Suprapubic skin (tissue), 4 donors: ENCODE results near the gene DNMT3A. TPM values are rescaled to one million over a fixed set of nuclear protein-coding genes. Genes with fewer than 3 reads are reported as not detected.
A peak's percentile ranks its signal among the peaks of the same experiment; 100 is the strongest.

Experiments
- DNase-seq, 2 donors: peaks; one replicate each; pipeline ENCODE4 v3.0.0-alpha.2; 2019; ENCODE audit warnings: low spot score in 2 of 2
- H3K27ac ChIP-seq: fragments of 200-600 bp; sonication (generic); one replicate; pipeline ENCODE4 v1.5.1; 2019
- H3K27me3 ChIP-seq: fragments of 200-600 bp; sonication (generic); one replicate; pipeline ENCODE4 v1.5.1; 2019
- H3K36me3 ChIP-seq: fragments of 200-600 bp; sonication (generic); one replicate; pipeline ENCODE4 v1.5.1; 2019
- H3K4me1 ChIP-seq: fragments of 200-600 bp; sonication (generic); one replicate; pipeline ENCODE4 v1.5.1; 2019
- H3K4me3 ChIP-seq: fragments of 200-600 bp; sonication (generic); one replicate; pipeline ENCODE4 v1.5.1; 2019; ENCODE audit warnings: mild to moderate bottlenecking
- H3K9me3 ChIP-seq: fragments of 200-600 bp; sonication (generic); one replicate; pipeline ENCODE4 v1.5.1; 2019
- EP300 ChIP-seq: sonication (generic); formaldehyde crosslinking; IDR thresholded peaks from one replicate; pipeline ENCODE4 v1.6.1; 2017; ENCODE audit warnings: antibody characterized with exemption
- POLR2A ChIP-seq, 2 donors: fragments of 450-650 bp; IDR thresholded peaks; one replicate each; pipeline ENCODE4 v1.6.1; 2017; ENCODE audit warnings: antibody characterized with exemption in 2 of 2, mild to moderate bottlenecking in 2 of 2, moderate library complexity in 2 of 2
- POLR2AphosphoS5 ChIP-seq, 3 donors: sonication (generic); formaldehyde crosslinking; IDR thresholded peaks; one replicate each; pipeline ENCODE4 v1.6.1; 2017; ENCODE audit warnings: antibody characterized with exemption in 3 of 3
- WGBS: methylation state at CpG from one replicate; pipeline ENCODE4 v1.1.5; 2018; 5-methylcytosine and 5-hydroxymethylcytosine counted together
- total RNA-seq, 4 donors: library from RNA; depleted of rRNA; stranded (reverse); fragments of >200 nt; gene quantifications; one replicate each; pipeline ENCODE4 v1.1.0, GENCODE V29; 2016
- TF ChIP-seq, protein P1 (sequence below), 2 donors: fragments of 200-600 bp in 1 of 2; fragments of 450-650 bp in 1 of 2; sonication (generic) in 1 of 2; IDR thresholded peaks; one replicate each; pipeline ENCODE4 v1.5.1; 2016 to 2019; ENCODE audit warnings: antibody characterized with exemption in 2 of 2, mild to moderate bottlenecking in 1 of 2, moderate library complexity in 1 of 2

The DNMT3A gene
- total RNA-seq, 4 donors from 2014 or later = 4.0 to 12.8 (median 9.5) TPM

DNA sequence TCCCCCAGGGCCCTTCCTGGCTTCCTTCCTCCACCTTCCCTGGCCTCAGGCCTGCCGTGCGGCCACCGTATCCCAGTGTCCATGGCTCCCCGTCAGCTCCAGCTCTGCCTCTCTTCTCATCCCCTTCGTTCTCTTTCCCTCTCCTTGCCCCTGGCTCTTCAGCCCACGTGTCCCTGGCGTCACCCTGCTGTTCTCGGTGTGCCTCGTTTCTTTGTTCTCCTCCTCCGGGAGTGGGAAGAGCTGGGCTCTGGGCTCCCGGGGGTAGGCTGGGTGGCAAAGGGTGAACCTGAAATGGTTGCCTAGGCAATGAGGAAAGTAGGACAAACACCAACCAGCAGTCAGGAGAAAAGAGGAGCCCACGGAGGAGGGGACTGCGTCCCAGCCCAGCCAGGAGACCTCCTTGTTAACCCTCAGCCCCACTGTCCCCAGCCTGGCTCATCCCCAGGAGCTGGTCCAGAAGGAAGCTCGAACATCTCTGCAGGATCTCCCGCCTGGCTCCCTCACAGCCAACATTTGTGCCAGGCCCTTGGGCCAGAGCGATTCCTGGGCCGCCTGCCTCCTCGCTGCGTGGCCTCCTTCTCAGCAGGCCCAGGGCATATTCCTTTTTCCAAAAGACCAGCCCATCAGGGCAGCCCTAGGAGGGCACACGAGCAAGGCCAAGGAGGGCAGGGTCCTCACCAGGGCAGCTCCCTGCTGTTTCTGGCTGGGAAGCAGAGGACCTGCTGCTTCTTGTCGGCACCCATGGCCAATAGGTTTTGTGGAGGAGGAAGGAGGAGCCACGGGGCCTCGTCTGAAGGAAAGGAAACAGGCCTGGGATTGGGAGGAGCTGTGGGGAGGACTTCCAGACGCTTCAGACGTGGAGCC is 30.9 kb upstream of the DNMT3A start:
- no peak overlapping the region for H3K4me3 ChIP-seq
- H3K27ac ChIP-seq = no peak overlapping the region
- DNase-seq = no peak
- no peaks in the 10 kb centered on the region for H3K9me3 ChIP-seq
- peaks cover 29% of the 10 kb centered on the region for H3K4me1 ChIP-seq
- H3K27me3 ChIP-seq = no peaks in the 10 kb centered on the region
- H3K36me3 ChIP-seq = no peaks in the 10 kb centered on the region
- TF ChIP-seq POLR2AphosphoS5 (IDR thresholded peaks at IDR 0.05) = no peak
- TF ChIP-seq POLR2A (IDR thresholded peaks at IDR 0.05) = no peak
- TF ChIP-seq, protein P1, sequence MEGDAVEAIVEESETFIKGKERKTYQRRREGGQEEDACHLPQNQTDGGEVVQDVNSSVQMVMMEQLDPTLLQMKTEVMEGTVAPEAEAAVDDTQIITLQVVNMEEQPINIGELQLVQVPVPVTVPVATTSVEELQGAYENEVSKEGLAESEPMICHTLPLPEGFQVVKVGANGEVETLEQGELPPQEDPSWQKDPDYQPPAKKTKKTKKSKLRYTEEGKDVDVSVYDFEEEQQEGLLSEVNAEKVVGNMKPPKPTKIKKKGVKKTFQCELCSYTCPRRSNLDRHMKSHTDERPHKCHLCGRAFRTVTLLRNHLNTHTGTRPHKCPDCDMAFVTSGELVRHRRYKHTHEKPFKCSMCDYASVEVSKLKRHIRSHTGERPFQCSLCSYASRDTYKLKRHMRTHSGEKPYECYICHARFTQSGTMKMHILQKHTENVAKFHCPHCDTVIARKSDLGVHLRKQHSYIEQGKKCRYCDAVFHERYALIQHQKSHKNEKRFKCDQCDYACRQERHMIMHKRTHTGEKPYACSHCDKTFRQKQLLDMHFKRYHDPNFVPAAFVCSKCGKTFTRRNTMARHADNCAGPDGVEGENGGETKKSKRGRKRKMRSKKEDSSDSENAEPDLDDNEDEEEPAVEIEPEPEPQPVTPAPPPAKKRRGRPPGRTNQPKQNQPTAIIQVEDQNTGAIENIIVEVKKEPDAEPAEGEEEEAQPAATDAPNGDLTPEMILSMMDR (IDR thresholded peaks at IDR 0.05) = no peak
- no peak for TF ChIP-seq EP300
- 58% methylated on average over 25 of the region's 25 CpGs for WGBS

DNA sequence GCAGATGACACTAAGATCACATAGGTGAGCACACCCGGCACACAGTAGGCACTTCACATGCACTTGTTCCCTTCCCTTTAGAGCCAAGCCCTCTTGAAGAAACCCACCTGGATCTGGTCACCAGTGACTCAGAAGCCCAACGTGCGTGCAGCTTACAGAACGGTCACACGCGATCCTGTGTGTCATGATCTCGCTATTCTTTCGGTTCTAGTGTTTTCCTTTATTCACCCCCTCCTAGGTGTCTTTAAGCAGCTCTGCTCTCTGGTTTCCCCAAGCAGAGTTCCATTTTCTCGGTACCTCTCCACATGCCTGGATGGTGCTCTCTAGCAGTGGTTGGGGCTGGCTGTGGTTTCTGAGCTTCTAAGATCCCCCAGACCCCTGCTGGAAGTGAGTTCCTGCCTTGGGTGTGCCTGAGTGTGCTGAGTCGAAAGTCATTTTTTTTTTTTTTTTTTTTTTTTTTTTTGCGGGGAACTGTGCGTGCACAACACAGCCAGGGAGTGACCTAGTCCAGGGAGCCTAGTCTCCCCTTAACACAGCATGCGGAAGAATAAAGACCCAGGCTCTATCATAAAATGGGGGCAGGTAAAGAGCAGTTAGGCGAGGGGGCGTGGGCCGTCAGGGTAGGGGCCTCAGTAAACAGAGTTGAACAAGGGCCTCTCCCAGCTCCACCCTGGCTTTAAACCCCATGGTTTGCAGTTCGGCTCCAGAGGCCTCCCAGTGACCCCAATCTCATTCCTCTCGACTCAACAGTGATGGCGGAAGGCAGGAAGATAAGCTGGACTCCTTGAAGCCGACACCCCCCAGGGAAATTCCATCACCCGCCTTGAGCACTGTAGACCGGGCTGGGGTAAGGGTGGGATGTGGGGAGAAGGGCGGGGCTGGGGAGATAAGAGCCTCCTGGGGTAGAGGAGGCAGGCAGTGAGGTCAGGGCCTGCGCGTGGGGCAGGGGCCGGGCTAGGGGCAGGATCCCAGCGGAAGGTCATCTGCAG is 29.8 kb upstream of the DNMT3A start:
- DNase-seq = no peak
- WGBS = 92% methylated on average over 27 of the region's 27 CpGs

DNA sequence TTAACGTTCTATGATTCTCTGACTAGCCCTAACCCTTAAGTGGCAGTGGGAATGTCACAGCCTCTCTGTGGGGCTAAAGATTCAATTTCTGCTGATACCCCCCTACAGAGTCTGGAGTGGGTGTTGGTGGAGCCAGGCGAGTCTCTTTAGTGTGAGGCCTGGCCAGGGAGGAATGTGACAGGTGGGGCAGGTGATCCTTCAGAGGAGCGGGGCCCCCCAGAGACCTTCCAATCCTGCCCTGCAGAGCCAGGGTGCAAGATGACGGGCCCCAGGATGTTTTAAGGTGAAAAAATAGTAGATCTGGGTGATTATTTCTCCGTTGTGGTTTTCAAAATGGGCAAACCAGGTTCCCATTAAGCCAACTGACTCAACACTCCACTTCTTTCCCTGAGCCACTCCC is 28.2 kb upstream of the DNMT3A start:
- H3K27me3 ChIP-seq = no peaks in the 10 kb centered on the region
- no peaks in the 10 kb centered on the region for H3K9me3 ChIP-seq
- no peak overlapping the region for H3K4me3 ChIP-seq
- H3K36me3 ChIP-seq = no peaks in the 10 kb centered on the region
- WGBS = 80% methylated on average over 5 of the region's 5 CpGs
- peaks cover 18% of the 10 kb centered on the region for H3K4me1 ChIP-seq
- TF ChIP-seq, protein P1 (IDR thresholded peaks at IDR 0.05) = no peak
- TF ChIP-seq POLR2AphosphoS5 (IDR thresholded peaks at IDR 0.05) = no peak
- no peak for TF ChIP-seq EP300
- TF ChIP-seq POLR2A (IDR thresholded peaks at IDR 0.05) = no peak
- no peak overlapping the region for H3K27ac ChIP-seq
- DNase-seq = peak in 1 of 2 donors; percentile 32

More for the DNA sequence above, 29.8 kb upstream of the DNMT3A start:
- Histone ChIP-seq H3K4me1 (peaks cover 18% of the 10 kb centered on the region), H3K27me3 (no peaks in the 10 kb centered on the region), H3K9me3 (no peaks in the 10 kb centered on the region), H3K4me3 (no peak overlapping the region), H3K36me3 (no peaks in the 10 kb centered on the region), H3K27ac (no peak overlapping the region)
- TF ChIP-seq, protein P1 (IDR thresholded peaks at IDR 0.05) = no peak
- no peak for TF ChIP-seq POLR2A (IDR thresholded peaks at IDR 0.05)
- TF ChIP-seq POLR2AphosphoS5 (IDR thresholded peaks at IDR 0.05) = no peak
- no peak for TF ChIP-seq EP300

DNA sequence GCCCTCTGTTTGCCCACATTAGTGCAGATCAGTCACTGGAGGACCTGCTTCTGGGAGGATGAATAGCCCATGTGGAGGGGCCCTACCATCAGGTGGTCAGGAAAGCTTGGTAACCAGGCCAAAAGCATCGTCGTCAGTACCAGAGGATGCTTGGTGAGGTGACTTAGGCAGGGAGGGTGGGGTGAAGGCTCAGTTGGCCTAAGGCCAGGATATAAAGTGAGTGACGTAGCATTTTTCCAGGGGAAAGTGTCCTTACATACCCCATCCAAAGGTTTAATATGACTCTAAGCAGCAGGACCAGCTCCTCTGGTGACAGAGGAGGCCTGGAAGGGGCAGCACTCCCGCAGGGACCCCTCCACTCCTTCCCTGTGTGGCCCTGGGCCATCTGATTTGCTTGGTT is 27.7 kb upstream of the DNMT3A start:
- Histone ChIP-seq H3K27me3 (no peaks in the 10 kb centered on the region), H3K9me3 (no peaks in the 10 kb centered on the region), H3K4me3 (no peak overlapping the region), H3K4me1 (peaks cover 21% of the 10 kb centered on the region), H3K36me3 (no peaks in the 10 kb centered on the region), H3K27ac (no peak overlapping the region)
- DNase-seq = peak; percentile 29 to 31
- TF ChIP-seq POLR2AphosphoS5 (IDR thresholded peaks at IDR 0.05) = no peak
- no peak for TF ChIP-seq POLR2A (IDR thresholded peaks at IDR 0.05)
- no peak for TF ChIP-seq EP300
- TF ChIP-seq, protein P1 (IDR thresholded peaks at IDR 0.05) = no peak
- WGBS = 79% methylated on average over 4 of the region's 4 CpGs

DNA sequence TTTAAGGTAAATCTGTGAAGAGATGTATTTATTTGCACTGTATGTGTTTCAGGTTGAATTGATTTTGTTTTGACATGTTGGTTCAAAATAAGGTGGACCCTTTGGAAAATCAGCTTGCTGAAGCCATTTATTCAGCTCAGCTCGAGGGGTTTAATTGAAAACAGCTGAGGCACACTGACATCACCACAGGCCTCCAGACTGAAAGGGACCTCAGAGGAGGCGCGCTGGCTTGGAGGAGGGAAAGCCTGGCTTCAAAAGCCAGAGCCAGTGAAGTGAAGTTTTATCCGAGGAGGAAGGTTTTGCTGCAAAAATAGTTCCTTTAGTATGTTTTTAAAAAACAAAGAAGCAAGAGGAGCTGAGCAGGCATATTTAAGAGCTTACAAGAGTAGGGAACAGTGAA is 26.9 kb upstream of the DNMT3A start:
- DNase-seq = peak; percentile 21 to 31
- Histone ChIP-seq H3K36me3 (no peaks in the 10 kb centered on the region), H3K9me3 (no peaks in the 10 kb centered on the region), H3K27ac (no peak overlapping the region), H3K27me3 (no peaks in the 10 kb centered on the region), H3K4me1 (peaks cover 21% of the 10 kb centered on the region), H3K4me3 (no peak overlapping the region)
- no peak for TF ChIP-seq POLR2A (IDR thresholded peaks at IDR 0.05)
- TF ChIP-seq POLR2AphosphoS5 (IDR thresholded peaks at IDR 0.05) = no peak
- TF ChIP-seq EP300 = no peak
- TF ChIP-seq, protein P1 (IDR thresholded peaks at IDR 0.05) = no peak
- 66% methylated on average over 4 of the region's 4 CpGs for WGBS
